ENCODE results near the gene POLR2E. TPM values are rescaled to one million over a fixed set of nuclear protein-coding genes. Genes with fewer than 3 reads are reported as not detected.

The POLR2E gene
- total and polyA plus RNA-seq, 2 of the 13 experiments (the other 11 are each of a cell fraction or from before 2014, with no cell fraction given): 140 to 272 TPM

DNA sequence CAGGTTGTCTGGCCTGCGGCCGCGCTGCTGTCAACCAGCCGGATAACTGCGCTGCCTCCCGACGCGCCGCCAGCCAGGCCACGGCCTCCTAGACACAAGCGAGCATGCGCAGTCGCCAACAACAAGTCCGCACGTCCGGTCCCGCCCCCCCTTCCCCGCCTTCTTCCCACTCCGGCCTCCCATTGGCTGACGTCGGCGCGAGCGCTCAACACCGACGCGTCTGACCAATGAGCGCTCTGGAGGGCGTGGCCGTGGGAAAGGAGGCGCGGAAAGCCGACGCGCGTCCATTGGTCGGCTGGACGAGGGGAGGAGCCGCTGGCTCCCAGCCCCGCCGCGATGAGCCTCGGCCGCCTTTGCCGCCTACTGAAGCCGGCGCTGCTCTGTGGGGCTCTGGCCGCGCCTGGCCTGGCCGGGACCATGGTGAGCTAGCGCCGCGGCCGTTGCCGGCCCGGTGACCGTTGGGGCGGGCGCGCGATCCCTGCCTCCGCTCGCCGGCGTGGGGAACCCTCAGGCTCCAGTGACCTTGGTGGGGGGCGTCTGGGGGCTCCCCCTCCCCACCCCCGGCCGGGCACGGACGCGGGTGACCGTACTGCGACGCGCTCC lies 8.6 kb upstream of the POLR2E start, which contains the start of gene GPX4:
Gene GPX4, plus strand, starts transcription at position 287 of the 603 bp plus-strand sequence. Its CDS starts 50 bp downstream, at position 337.
- Histone ChIP-seq H3K4me2 (ENCODE audit: low read depth, low read length) (peak within 1 kb of the TSS; percentile 92), H3K27me3 (ENCODE audit: control insufficient read depth in 1 of 2, insufficient read depth in 2 of 2, low read length in 2 of 2) (no peaks in the 10 kb centered on the region), H3K4me3 (replicated peaks in 1 of 3; ENCODE audit: insufficient read depth in 1 of 3, low read depth in 2 of 3, low read length in 3 of 3) (peak within 1 kb of the TSS; percentile 89 to 92 (median 89)), H3K9me3 (ENCODE audit: low read length) (no peaks in the 10 kb centered on the region), H2AFZ (ENCODE audit: low read length) (no peak within 1 kb of the TSS), H3K36me3 (replicated peaks in 1 of 2; ENCODE audit: control insufficient read depth in 1 of 2, insufficient read depth in 2 of 2, low read length in 2 of 2) (peaks cover 6 to 20% of the 10 kb centered on the region in 2 experiments; a peak in 3 of 5 replicates), H3K27ac (ENCODE audit: extremely low read length, insufficient read depth, low read length) (peak within 1 kb of the TSS; percentile 100), H3K4me1 (ENCODE audit: insufficient read depth, low read length) (peaks cover 75% of the 10 kb centered on the region), H4K20me1 (ENCODE audit: insufficient read depth, low read length) (peaks cover 15% of the 10 kb centered on the region; the same call in 1 of the 2 replicates), H3K9ac (ENCODE audit: insufficient read depth, low read depth, low read length) (peak within 1 kb of the TSS; percentile 98), H3K79me2 (ENCODE audit: insufficient read depth, low read length) (peaks cover 11% of the 10 kb centered on the region)
- DNase-seq (ENCODE audit: low spot score) (peak; percentile 96), ATAC-seq (peak; percentile 85), FAIRE-seq (peak; percentile 89)
- ChIA-PET POLR2A (interaction anchor here (0.6 to 4.1 kb wide), 14 partner anchors 9 to 165 kb away, joined by 3 to 28 read pairs (median 6); partner anchors contain the start of genes ARHGAP45, CIRBP and RNU6-2), CTCF (ENCODE audit: low intra/inter-chr PET ratio, low total read pairs) (no interaction called here)
- no TSS peak for BruUV-seq (replicated peaks)
- intact Hi-C loops (cut with micrococcal nuclease; ENCODE audit: unreplicated experiment) (loop anchor here (10.0 kb wide), 1 partner anchor 49 kb away; no protein-coding TSS in a partner anchor), in situ Hi-C loops (cut with HindIII; ENCODE audit: extremely low pct_ligation_motif_present, low pct_unique_long_range_greater_than_20kb) (loop anchor here (5.0 kb wide), 1 partner anchor 37 kb away; the partner anchor contains the start of gene ARHGAP45)
- 0% methylated on average over 5 of the region's 75 CpGs for WGBS (ENCODE audit: low lambda C conversion rate)
- no peak for TF ChIP-seq GTF3A (CRISPR knock-in tag; conservative IDR thresholded peaks at IDR 0.05)
- TF ChIP-seq, protein P1, sequence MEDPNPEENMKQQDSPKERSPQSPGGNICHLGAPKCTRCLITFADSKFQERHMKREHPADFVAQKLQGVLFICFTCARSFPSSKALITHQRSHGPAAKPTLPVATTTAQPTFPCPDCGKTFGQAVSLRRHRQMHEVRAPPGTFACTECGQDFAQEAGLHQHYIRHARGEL (CRISPR knock-in tag; IDR thresholded peaks at IDR 0.05): no peak
- TF ChIP-seq, protein P2, sequence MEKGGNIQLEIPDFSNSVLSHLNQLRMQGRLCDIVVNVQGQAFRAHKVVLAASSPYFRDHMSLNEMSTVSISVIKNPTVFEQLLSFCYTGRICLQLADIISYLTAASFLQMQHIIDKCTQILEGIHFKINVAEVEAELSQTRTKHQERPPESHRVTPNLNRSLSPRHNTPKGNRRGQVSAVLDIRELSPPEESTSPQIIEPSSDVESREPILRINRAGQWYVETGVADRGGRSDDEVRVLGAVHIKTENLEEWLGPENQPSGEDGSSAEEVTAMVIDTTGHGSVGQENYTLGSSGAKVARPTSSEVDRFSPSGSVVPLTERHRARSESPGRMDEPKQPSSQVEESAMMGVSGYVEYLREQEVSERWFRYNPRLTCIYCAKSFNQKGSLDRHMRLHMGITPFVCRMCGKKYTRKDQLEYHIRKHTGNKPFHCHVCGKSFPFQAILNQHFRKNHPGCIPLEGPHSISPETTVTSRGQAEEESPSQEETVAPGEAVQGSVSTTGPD (CRISPR knock-in tag; IDR thresholded peaks at IDR 0.05): no peak
- no peak; the same call in 1 of the 2 replicates for TF ChIP-seq BRD4 (CRISPR knock-in tag; IDR thresholded peaks at IDR 0.05)
- TF ChIP-seq TCF7 (IDR thresholded peaks at IDR 0.05; ENCODE audit: low read depth): no peak
- no peak for TF ChIP-seq ZNF562 (CRISPR knock-in tag; IDR thresholded peaks at IDR 0.05; ENCODE audit: borderline replicate concordance)
- peak; percentile 47; the same call in 1 of the 2 replicates for TF ChIP-seq STAT5B (CRISPR knock-in tag; IDR thresholded peaks at IDR 0.05)
- TF ChIP-seq, protein P3, sequence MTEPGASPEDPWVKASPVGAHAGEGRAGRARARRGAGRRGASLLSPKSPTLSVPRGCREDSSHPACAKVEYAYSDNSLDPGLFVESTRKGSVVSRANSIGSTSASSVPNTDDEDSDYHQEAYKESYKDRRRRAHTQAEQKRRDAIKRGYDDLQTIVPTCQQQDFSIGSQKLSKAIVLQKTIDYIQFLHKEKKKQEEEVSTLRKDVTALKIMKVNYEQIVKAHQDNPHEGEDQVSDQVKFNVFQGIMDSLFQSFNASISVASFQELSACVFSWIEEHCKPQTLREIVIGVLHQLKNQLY (CRISPR knock-in tag; IDR thresholded peaks at IDR 0.05): no peak
- no peak for TF ChIP-seq RCOR2 (CRISPR knock-in tag; IDR thresholded peaks at IDR 0.05)
- no peak for TF ChIP-seq PRMT3 (CRISPR knock-in tag; IDR thresholded peaks at IDR 0.05; ENCODE audit: borderline replicate concordance, low read depth)
- peak; percentile 98 for TF ChIP-seq SP4 (CRISPR knock-in tag; IDR thresholded peaks at IDR 0.05)
- TF ChIP-seq, protein P4, sequence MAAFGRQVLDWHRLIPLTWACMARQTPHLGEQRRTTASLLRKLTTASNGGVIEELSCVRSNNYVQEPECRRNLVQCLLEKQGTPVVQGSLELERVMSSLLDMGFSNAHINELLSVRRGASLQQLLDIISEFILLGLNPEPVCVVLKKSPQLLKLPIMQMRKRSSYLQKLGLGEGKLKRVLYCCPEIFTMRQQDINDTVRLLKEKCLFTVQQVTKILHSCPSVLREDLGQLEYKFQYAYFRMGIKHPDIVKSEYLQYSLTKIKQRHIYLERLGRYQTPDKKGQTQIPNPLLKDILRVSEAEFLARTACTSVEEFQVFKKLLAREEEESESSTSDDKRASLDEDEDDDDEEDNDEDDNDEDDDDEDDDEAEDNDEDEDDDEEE (CRISPR knock-in tag; IDR thresholded peaks at IDR 0.05): peak; percentile 91; the same call in 1 of the 2 replicates
- TF ChIP-seq, protein P5, sequence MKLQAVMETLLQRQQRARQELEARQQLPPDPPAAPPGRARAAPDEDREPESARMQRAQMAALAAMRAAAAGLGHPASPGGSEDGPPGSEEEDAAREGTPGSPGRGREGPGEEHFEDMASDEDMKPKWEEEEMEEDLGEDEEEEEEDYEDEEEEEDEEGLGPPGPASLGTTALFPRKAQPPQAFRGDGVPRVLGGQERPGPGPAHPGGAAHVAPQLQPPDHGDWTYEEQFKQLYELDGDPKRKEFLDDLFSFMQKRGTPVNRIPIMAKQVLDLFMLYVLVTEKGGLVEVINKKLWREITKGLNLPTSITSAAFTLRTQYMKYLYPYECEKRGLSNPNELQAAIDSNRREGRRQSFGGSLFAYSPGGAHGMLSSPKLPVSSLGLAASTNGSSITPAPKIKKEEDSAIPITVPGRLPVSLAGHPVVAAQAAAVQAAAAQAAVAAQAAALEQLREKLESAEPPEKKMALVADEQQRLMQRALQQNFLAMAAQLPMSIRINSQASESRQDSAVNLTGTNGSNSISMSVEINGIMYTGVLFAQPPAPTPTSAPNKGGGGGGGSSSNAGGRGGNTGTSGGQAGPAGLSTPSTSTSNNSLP (IDR thresholded peaks at IDR 0.05; ENCODE audit: low read depth, low read length): no peak
- TF ChIP-seq NFKB2 (CRISPR knock-in tag; IDR thresholded peaks at IDR 0.05; ENCODE audit: borderline replicate concordance): no peak; the same call in 1 of the 2 replicates
- TF ChIP-seq ZKSCAN5 (CRISPR knock-in tag; IDR thresholded peaks at IDR 0.05): no peak
- TF ChIP-seq ZSCAN30 (CRISPR knock-in tag; IDR thresholded peaks at IDR 0.05): no peak
- TF ChIP-seq, protein P6, sequence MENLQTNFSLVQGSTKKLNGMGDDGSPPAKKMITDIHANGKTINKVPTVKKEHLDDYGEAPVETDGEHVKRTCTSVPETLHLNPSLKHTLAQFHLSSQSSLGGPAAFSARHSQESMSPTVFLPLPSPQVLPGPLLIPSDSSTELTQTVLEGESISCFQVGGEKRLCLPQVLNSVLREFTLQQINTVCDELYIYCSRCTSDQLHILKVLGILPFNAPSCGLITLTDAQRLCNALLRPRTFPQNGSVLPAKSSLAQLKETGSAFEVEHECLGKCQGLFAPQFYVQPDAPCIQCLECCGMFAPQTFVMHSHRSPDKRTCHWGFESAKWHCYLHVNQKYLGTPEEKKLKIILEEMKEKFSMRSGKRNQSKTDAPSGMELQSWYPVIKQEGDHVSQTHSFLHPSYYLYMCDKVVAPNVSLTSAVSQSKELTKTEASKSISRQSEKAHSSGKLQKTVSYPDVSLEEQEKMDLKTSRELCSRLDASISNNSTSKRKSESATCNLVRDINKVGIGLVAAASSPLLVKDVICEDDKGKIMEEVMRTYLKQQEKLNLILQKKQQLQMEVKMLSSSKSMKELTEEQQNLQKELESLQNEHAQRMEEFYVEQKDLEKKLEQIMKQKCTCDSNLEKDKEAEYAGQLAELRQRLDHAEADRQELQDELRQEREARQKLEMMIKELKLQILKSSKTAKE (CRISPR knock-in tag; IDR thresholded peaks at IDR 0.05; ENCODE audit: borderline replicate concordance): no peak
